ENCODE measurements around the gene BNC2. TPM values are rescaled to one million over a fixed set of nuclear protein-coding genes. Genes with fewer than 3 reads are reported as not detected.

The BNC2 gene
- total RNA-seq, 1 donor from 2014 or later, result not detected

DNA sequence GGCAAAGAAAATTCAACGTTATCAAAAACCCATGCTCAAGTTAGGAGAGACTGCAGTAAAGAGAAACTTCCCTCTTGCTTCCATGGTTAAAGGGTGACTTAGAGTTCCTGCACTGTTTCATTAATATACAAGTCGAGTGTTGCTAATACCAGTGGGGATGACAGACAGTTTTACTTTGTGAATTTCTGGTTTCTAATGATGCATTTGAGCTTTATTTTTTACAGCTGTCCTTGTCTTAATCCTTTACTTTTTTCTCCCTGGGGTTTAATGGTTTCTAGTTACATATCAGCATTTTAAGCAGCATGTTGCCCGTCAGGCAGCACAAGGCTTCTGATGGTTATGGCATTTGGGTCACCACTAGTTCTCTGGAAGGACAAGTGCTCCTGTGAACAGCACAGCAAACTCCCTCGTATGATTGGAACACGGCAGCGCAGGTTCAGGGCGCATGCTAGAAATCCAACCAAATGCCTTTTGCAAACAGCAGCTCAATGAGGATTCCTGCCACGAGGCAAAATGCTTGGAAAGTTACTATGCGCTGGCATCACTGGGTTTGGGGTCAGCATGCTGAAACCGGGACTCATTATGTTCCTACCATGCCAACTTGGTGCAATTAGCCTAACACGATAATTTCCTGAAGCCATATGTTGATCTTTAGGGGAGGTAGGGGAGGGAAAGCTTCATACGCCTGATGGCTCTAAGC, 463.8 kb downstream of the BNC2 start:
- Mint-ChIP-seq H3K4me1 (ENCODE audit: low read depth) (no peaks in the 10 kb centered on the region), H3K27me3 (ENCODE audit: insufficient read depth) (no peaks in the 10 kb centered on the region), H3K27ac (no peak overlapping the region), H3K36me3 (ENCODE audit: low read depth) (no peaks in the 10 kb centered on the region), H3K4me3 (no peak overlapping the region), H3K9me3 (no peaks in the 10 kb centered on the region)
- intact Hi-C loops (cut with micrococcal nuclease), result no loop called here
- no peak for DNase-seq (ENCODE audit: low spot score)

- Mint-ChIP-seq H3K9me3 (no peaks in the 10 kb centered on the region), H3K27ac (no peak overlapping the region), H3K27me3 (ENCODE audit: insufficient read depth) (no peaks in the 10 kb centered on the region), H3K4me3 (no peak overlapping the region), H3K4me1 (ENCODE audit: low read depth) (no peaks in the 10 kb centered on the region), H3K36me3 (ENCODE audit: low read depth) (no peaks in the 10 kb centered on the region)
- DNase-seq (ENCODE audit: low spot score), result no peak
- intact Hi-C loops (cut with micrococcal nuclease), result no loop called here
Observed at GRCh38 chr9:16405421-16405820, 465.0 kb downstream of the BNC2 start.

DNA sequence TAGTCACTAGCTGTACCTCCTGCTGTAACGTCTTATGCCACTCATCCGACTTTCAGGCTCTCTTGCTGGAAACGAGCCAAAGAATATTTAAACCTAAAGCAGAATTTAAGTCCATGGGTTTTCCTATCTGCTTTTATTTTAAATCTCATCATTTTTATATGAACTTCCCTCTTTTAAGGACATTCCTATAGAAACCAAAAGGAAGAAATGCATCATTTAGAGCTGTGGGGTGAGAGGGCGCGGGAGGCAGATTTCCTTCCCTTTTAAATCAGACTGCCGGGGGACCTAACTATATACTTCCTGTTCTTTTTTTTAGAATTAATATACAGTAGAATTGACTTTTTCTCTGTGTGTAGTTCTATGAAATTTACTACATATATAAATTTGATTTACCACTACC, 468.8 kb downstream of the BNC2 start:
- H3K27me3 Mint-ChIP-seq (ENCODE audit: insufficient read depth), result no peaks in the 10 kb centered on the region
- no peak overlapping the region for H3K4me3 Mint-ChIP-seq
- intact Hi-C loops (cut with micrococcal nuclease), result no loop called here
- no peak overlapping the region for H3K27ac Mint-ChIP-seq
- H3K4me1 Mint-ChIP-seq (ENCODE audit: low read depth), result no peaks in the 10 kb centered on the region
- DNase-seq (ENCODE audit: low spot score), result no peak
- peaks cover 3% of the 10 kb centered on the region for H3K9me3 Mint-ChIP-seq
- no peaks in the 10 kb centered on the region for H3K36me3 Mint-ChIP-seq (ENCODE audit: low read depth)

- Mint-ChIP-seq H3K27me3 (ENCODE audit: insufficient read depth) (no peaks in the 10 kb centered on the region), H3K4me3 (no peak overlapping the region), H3K36me3 (ENCODE audit: low read depth) (no peaks in the 10 kb centered on the region), H3K27ac (no peak overlapping the region), H3K9me3 (peaks cover 3% of the 10 kb centered on the region), H3K4me1 (ENCODE audit: low read depth) (no peaks in the 10 kb centered on the region)
- no peak for DNase-seq (ENCODE audit: low spot score)
- intact Hi-C loops (cut with micrococcal nuclease), result no loop called here
Observed at GRCh38 chr9:16398691-16399090, 471.8 kb downstream of the BNC2 start.

GRCh38 chr9:16396389-16396788, 474.1 kb downstream of the BNC2 start:
- Mint-ChIP-seq H3K4me1 (ENCODE audit: low read depth) (no peaks in the 10 kb centered on the region), H3K9me3 (peaks cover 3% of the 10 kb centered on the region), H3K36me3 (ENCODE audit: low read depth) (no peaks in the 10 kb centered on the region), H3K4me3 (no peak overlapping the region), H3K27ac (no peak overlapping the region), H3K27me3 (ENCODE audit: insufficient read depth) (no peaks in the 10 kb centered on the region)
- intact Hi-C loops (cut with micrococcal nuclease), result no loop called here
- DNase-seq (ENCODE audit: low spot score), result no peak

GRCh38 chr9:16391369-16391768, 479.1 kb downstream of the BNC2 start:
- Mint-ChIP-seq H3K27ac (no peak overlapping the region), H3K4me3 (no peak overlapping the region)
- intact Hi-C loops (cut with micrococcal nuclease), result no loop called here

DNA sequence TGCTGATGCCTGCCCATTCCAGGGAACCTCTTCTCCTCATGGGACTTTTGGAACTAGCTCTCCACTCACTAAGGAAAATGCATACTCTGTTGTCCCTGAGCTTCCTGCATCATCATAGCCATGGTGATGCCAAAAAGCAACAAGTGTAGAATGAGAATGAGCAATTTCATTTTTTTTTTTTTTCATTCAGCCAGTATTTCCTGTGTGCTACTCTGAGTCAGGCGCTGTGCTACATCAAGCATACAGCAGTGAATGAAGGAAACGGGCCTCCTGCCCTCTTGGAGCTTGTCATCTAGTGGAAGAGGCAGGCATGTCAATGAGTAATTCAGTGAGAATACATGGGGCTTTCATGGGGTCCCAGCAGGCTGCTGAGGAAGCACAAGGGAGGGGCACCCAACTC, 483.1 kb downstream of the BNC2 start:
- H3K4me1 Mint-ChIP-seq (ENCODE audit: low read depth), result no peaks in the 10 kb centered on the region
- no peaks in the 10 kb centered on the region for H3K36me3 Mint-ChIP-seq (ENCODE audit: low read depth)
- H3K27me3 Mint-ChIP-seq (ENCODE audit: insufficient read depth), result no peaks in the 10 kb centered on the region
- intact Hi-C loops (cut with micrococcal nuclease), result no loop called here
- H3K9me3 Mint-ChIP-seq, result peaks cover 6% of the 10 kb centered on the region
- DNase-seq (ENCODE audit: low spot score), result no peak
- H3K27ac Mint-ChIP-seq, result no peak overlapping the region
- no peak overlapping the region for H3K4me3 Mint-ChIP-seq

More at GRCh38 chr9:16391369-16391768, 479.1 kb downstream of the BNC2 start:
- DNase-seq (ENCODE audit: low spot score), result no peak
- Mint-ChIP-seq H3K9me3 (peaks cover 6% of the 10 kb centered on the region), H3K27me3 (ENCODE audit: insufficient read depth) (no peaks in the 10 kb centered on the region), H3K36me3 (ENCODE audit: low read depth) (no peaks in the 10 kb centered on the region), H3K4me1 (ENCODE audit: low read depth) (no peaks in the 10 kb centered on the region)

- Mint-ChIP-seq H3K9me3 (peaks cover 6% of the 10 kb centered on the region), H3K4me3 (no peak overlapping the region), H3K4me1 (ENCODE audit: low read depth) (no peaks in the 10 kb centered on the region), H3K27me3 (ENCODE audit: insufficient read depth) (no peaks in the 10 kb centered on the region), H3K27ac (no peak overlapping the region), H3K36me3 (ENCODE audit: low read depth) (no peaks in the 10 kb centered on the region)
- intact Hi-C loops (cut with micrococcal nuclease), result no loop called here
- no peak for DNase-seq (ENCODE audit: low spot score)
Observed at GRCh38 chr9:16386827-16387077, 483.7 kb downstream of the BNC2 start.

GRCh38 chr9:16386007-16386826, 484.3 kb downstream of the BNC2 start:
- no peak overlapping the region for H3K4me3 Mint-ChIP-seq
- intact Hi-C loops (cut with micrococcal nuclease), result no loop called here

GRCh38 chr9:16385590-16385989, 484.9 kb downstream of the BNC2 start:
- Mint-ChIP-seq H3K27ac (no peak overlapping the region), H3K4me3 (no peak overlapping the region), H3K4me1 (ENCODE audit: low read depth) (no peaks in the 10 kb centered on the region), H3K36me3 (ENCODE audit: low read depth) (no peaks in the 10 kb centered on the region), H3K27me3 (ENCODE audit: insufficient read depth) (no peaks in the 10 kb centered on the region), H3K9me3 (peaks cover 6% of the 10 kb centered on the region)
- DNase-seq (ENCODE audit: low spot score), result no peak
- intact Hi-C loops (cut with micrococcal nuclease), result no loop called here

More at GRCh38 chr9:16386007-16386826, 484.3 kb downstream of the BNC2 start:
- Mint-ChIP-seq H3K36me3 (ENCODE audit: low read depth) (no peaks in the 10 kb centered on the region), H3K4me1 (ENCODE audit: low read depth) (no peaks in the 10 kb centered on the region), H3K27me3 (ENCODE audit: insufficient read depth) (no peaks in the 10 kb centered on the region), H3K27ac (no peak overlapping the region), H3K9me3 (peaks cover 6% of the 10 kb centered on the region)
- no peak for DNase-seq (ENCODE audit: low spot score)

- intact Hi-C loops (cut with micrococcal nuclease), result no loop called here
- no peak overlapping the region for H3K27ac Mint-ChIP-seq
- H3K4me1 Mint-ChIP-seq (ENCODE audit: low read depth), result no peaks in the 10 kb centered on the region
- H3K4me3 Mint-ChIP-seq, result no peak overlapping the region
- DNase-seq (ENCODE audit: low spot score), result no peak
- H3K27me3 Mint-ChIP-seq (ENCODE audit: insufficient read depth), result no peaks in the 10 kb centered on the region
- H3K9me3 Mint-ChIP-seq, result peaks cover 3% of the 10 kb centered on the region
- no peaks in the 10 kb centered on the region for H3K36me3 Mint-ChIP-seq (ENCODE audit: low read depth)
Observed at GRCh38 chr9:16384993-16385392, 485.5 kb downstream of the BNC2 start.

DNA sequence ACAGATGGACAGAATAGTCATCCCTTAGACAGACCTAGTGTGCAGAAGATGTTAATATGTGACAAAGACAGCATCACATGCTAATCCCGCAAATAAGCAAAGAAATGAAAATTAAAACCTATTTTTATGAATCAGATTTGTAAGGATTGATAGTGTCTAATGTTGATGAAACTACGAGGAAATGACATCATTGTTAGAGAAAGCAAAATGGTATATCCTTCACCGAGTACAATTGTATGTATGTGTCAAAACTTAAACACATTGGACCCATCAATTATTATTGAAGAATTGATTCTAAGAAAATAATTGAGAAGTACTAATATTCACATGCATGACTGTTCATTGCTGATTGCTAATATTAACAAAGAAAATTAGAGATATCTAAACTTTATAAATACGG, 493.2 kb downstream of the BNC2 start:
- Mint-ChIP-seq H3K27ac (no peak overlapping the region), H3K4me3 (no peak overlapping the region), H3K4me1 (ENCODE audit: low read depth) (no peaks in the 10 kb centered on the region), H3K9me3 (peaks cover 6% of the 10 kb centered on the region), H3K27me3 (ENCODE audit: insufficient read depth) (peaks cover 3% of the 10 kb centered on the region), H3K36me3 (ENCODE audit: low read depth) (no peaks in the 10 kb centered on the region)
- no peak for DNase-seq (ENCODE audit: low spot score)
- intact Hi-C loops (cut with micrococcal nuclease), result loop anchor here (10.0 kb wide), 1 partner anchor 47 kb away; no protein-coding TSS in a partner anchor

- Mint-ChIP-seq H3K4me1 (ENCODE audit: low read depth) (no peaks in the 10 kb centered on the region), H3K27ac (no peak overlapping the region), H3K36me3 (ENCODE audit: low read depth) (no peaks in the 10 kb centered on the region), H3K9me3 (peaks cover 6% of the 10 kb centered on the region), H3K27me3 (ENCODE audit: insufficient read depth) (no peaks in the 10 kb centered on the region), H3K4me3 (no peak overlapping the region)
- DNase-seq (ENCODE audit: low spot score), result no peak
- intact Hi-C loops (cut with micrococcal nuclease), result loop anchor here (10.0 kb wide), 1 partner anchor 53 kb away; no protein-coding TSS in a partner anchor
Observed at GRCh38 chr9:16371306-16371705, 499.2 kb downstream of the BNC2 start.

Data from activated T-helper 1 cell treated with anti-CD3 and anti-CD28 coated beads, Interleukin-12 subunit alpha, Interleukin-12 subunit beta, Interleukin-2, Interleukin-4 antibody, amounts not matched to agents 30 ng/mL and 10 ng/mL and 1 ng/mL, durations not matched to agents 14 hours and 24 hours and 36 hours (primary cell).